SU-DHL-6 (cell line): ENCODE results near the gene CIB2.

Source experiments
- H2AFZ ChIP-seq: fragments of 200-600 bp; sonication (generic); 2 replicates; pipeline ENCODE4 v1.6.1; 2014; ENCODE audit warnings: low read depth, mild to moderate bottlenecking, moderate library complexity, mixed read lengths, antibody characterized with exemption, low read length; ENCODE audit not compliant: severe bottlenecking
- H3F3A ChIP-seq: fragments of 200-600 bp; shearing (Covaris generic); 2 replicates; pipeline ENCODE4 v1.6.0; 2016; ENCODE audit warnings: antibody characterized with exemption, mild to moderate bottlenecking; ENCODE audit not compliant: insufficient read depth
- H3K27ac ChIP-seq: fragments of 200-600 bp; sonication (generic); 2 replicates; pipeline ENCODE4 v1.5.1; 2016; ENCODE audit warnings: low read depth, mild to moderate bottlenecking, low read length, moderate library complexity, mixed read lengths
- H3K27me3 ChIP-seq: fragments of 200-600 bp; sonication (generic), shearing (Covaris generic); 2 replicates; pipeline ENCODE4 v1.6.0; 2014; ENCODE audit warnings: mild to moderate bottlenecking, low read length
- H3K36me3 ChIP-seq: fragments of 200-600 bp; sonication (generic); 2 replicates; pipeline ENCODE4 v1.6.1; 2014; ENCODE audit warnings: mild to moderate bottlenecking, low read length, mixed read lengths
- H3K4me2 ChIP-seq: fragments of 300-600, 200-600 bp; shearing (Covaris generic), sonication (generic); 2 replicates; pipeline ENCODE4 v1.6.0; 2014; ENCODE audit warnings: low read length, low read depth, mild to moderate bottlenecking; ENCODE audit not compliant: poor library complexity, severe bottlenecking
- H3K4me3 ChIP-seq: fragments of 200-600 bp; sonication (generic); 2 replicates; pipeline ENCODE4 v1.5.1; 2014; ENCODE audit warnings: antibody characterized with exemption, low read length, mild to moderate bottlenecking, mixed read lengths; ENCODE audit not compliant: insufficient read depth, poor library complexity, severe bottlenecking
- H3K79me2 ChIP-seq: fragments of 200-600 bp; sonication (generic); 2 replicates; pipeline ENCODE4 v1.6.1; 2014; ENCODE audit warnings: mild to moderate bottlenecking, low read length, moderate library complexity; ENCODE audit not compliant: insufficient read depth
- H3K9ac ChIP-seq: fragments of 200-600 bp; sonication (generic); 2 replicates; pipeline ENCODE4 v1.7.0; 2014; ENCODE audit warnings: mild to moderate bottlenecking, low read length
- H3K9me2 ChIP-seq: fragments of 200-600 bp; sonication (generic); replicated peaks from 2 replicates; pipeline ENCODE4 v1.6.1; 2014; ENCODE audit warnings: low read length; ENCODE audit not compliant: insufficient read depth
- H3K9me3 ChIP-seq: fragments of 200-600 bp; sonication (generic); 2 replicates; pipeline ENCODE4 v1.6.1; 2014; ENCODE audit warnings: low read length, mixed read lengths; ENCODE audit not compliant: insufficient read depth
- H4K20me1 ChIP-seq: fragments of 200-600 bp; sonication (generic); 2 replicates; pipeline ENCODE4 v1.6.1; 2014; ENCODE audit warnings: low read depth, mild to moderate bottlenecking, antibody characterized with exemption, low read length, moderate library complexity, mixed read lengths
- CTCF ChIP-seq: fragments of 200-600 bp; sonication (generic); IDR thresholded peaks from one replicate; pipeline ENCODE4 v1.5.1; 2017; ENCODE audit warnings: antibody characterized with exemption, mild to moderate bottlenecking, low read length, moderate library complexity; ENCODE audit not compliant: insufficient read depth, poor library complexity, severe bottlenecking
- EZH2phosphoT487 ChIP-seq: fragments of 200-600 bp; sonication (generic), shearing (Covaris generic); conservative IDR thresholded peaks from 2 replicates; pipeline ENCODE4 v1.6.1; 2018; ENCODE audit warnings: mild to moderate bottlenecking, antibody characterized with exemption, low read length, moderate library complexity, mixed read lengths

CIB2 gene

GRCh38 chr15:78104119-78104479 lies 27.1 kb downstream of the CIB2 start:
- no peaks in the 10 kb centered on the region for H3K79me2 ChIP-seq
- TF ChIP-seq EZH2phosphoT487: no peak
- no peak for TF ChIP-seq CTCF
- no peak overlapping the region for H3K4me3 ChIP-seq
- no peak overlapping the region for H3K4me2 ChIP-seq
- no peak overlapping the region for H3K27ac ChIP-seq
- no peak overlapping the region for H3K9ac ChIP-seq
- H2AFZ ChIP-seq: no peak overlapping the region
- H3K27me3 ChIP-seq: no peaks in the 10 kb centered on the region
- no peaks in the 10 kb centered on the region for H4K20me1 ChIP-seq
- no peaks in the 10 kb centered on the region for H3F3A ChIP-seq
- H3K9me3 ChIP-seq: no peaks in the 10 kb centered on the region
- no peaks in the 10 kb centered on the region for H3K9me2 ChIP-seq
- H3K36me3 ChIP-seq: no peaks in the 10 kb centered on the region

- no peak overlapping the region for H2AFZ ChIP-seq
- H3F3A ChIP-seq: no peaks in the 10 kb centered on the region
- TF ChIP-seq EZH2phosphoT487 (no peak), CTCF (no peak)
- H3K9ac ChIP-seq: no peak overlapping the region
- H3K9me3 ChIP-seq: no peaks in the 10 kb centered on the region
- no peak overlapping the region for H3K4me2 ChIP-seq
- no peaks in the 10 kb centered on the region for H4K20me1 ChIP-seq
- H3K79me2 ChIP-seq: no peaks in the 10 kb centered on the region
- H3K4me3 ChIP-seq: no peak overlapping the region
- H3K27me3 ChIP-seq: no peaks in the 10 kb centered on the region
- H3K9me2 ChIP-seq: no peaks in the 10 kb centered on the region
- H3K27ac ChIP-seq: no peak overlapping the region
- H3K36me3 ChIP-seq: no peaks in the 10 kb centered on the region
Measured at GRCh38 chr15:78103406-78104118, 27.7 kb downstream of the CIB2 start.

GRCh38 chr15:78102741-78103140 lies 28.5 kb downstream of the CIB2 start:
- no peaks in the 10 kb centered on the region for H3F3A ChIP-seq
- H3K4me3 ChIP-seq: no peak overlapping the region
- H3K27ac ChIP-seq: no peak overlapping the region
- H3K4me2 ChIP-seq: no peak overlapping the region
- no peak for TF ChIP-seq EZH2phosphoT487
- no peak for TF ChIP-seq CTCF
- no peaks in the 10 kb centered on the region for H3K79me2 ChIP-seq
- H3K9me3 ChIP-seq: no peaks in the 10 kb centered on the region
- H4K20me1 ChIP-seq: no peaks in the 10 kb centered on the region
- H3K36me3 ChIP-seq: no peaks in the 10 kb centered on the region
- H3K9me2 ChIP-seq: no peaks in the 10 kb centered on the region
- H3K27me3 ChIP-seq: no peaks in the 10 kb centered on the region
- no peak overlapping the region for H2AFZ ChIP-seq
- no peak overlapping the region for H3K9ac ChIP-seq
